Stimulated activated CD8-positive, alpha-beta memory T cell treated with anti-CD3 and anti-CD28 coated beads, Interleukin-7, amount 100 ng/mL, for 1 hour (primary cell): Measurements from ENCODE around the gene SHROOM3.
"Not testable (repeated sequence)": the region's sequence is repeated elsewhere in the genome, so short reads cannot be mapped to it uniquely, and the experiment has no call there.

Experiments used
- DNase-seq, 2 donors: peaks; one replicate each; pipeline ENCODE4 v3.0.0-alpha.2; 2020; ENCODE audit warnings: low read depth in 2 of 2

The SHROOM3 gene

DNA sequence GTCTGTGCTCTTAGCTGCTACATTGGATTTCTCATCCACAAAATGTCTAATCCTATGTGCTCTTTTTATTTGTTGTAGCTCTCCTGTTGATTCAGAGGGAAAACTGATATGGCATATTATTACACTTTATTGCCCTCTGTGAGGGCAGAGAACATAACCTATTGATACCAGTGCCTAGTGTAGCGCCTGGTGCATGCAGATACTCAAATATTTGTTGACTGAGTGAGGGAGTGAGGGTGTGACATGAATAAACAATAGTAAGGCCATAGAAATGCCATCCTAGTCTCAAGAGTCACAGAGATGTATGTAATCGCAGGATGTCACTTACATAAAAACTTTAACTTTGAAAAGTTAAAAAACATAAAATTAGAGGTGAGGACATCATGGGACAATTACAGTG is 159.1 kb downstream of the SHROOM3 start:
- no peak for DNase-seq

DNA sequence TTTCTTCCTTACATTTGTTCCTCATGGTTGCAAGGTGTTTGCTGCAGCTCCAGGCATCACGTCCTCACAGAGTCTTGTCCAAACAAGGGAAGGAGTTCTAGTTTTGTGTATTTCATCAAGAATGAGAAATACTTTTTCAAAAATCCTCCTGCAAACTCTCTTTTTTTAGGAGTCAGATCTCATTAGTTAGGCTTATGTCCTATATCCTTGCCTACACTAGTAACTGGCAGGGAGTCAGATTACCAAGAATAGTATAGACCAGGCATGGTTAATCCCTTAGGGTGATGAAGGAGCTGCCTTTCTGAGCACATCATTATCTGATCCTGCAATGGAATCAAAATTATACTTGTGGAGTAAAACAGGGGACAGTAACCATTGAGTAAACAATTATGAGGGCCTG is 160.4 kb downstream of the SHROOM3 start:
- DNase-seq, result no peak

DNA sequence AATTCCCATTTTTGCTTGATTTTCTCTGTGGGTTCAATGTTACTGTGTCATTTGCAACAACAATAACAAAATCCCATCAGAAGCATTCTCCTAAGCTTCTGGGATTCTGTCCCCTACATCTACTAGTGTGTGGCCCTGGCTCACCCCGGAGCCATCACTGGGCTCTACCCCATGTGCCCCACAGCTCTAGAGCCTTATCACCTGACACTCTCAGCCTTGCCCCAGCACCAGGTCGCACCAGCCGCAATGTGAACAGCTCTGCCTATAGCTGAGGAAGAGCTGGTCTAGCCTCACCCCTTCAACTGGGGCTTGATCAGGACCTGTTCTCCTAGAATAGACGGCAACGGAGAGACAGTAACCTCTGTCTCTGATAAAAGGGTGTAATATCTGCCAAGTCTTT is 161.7 kb downstream of the SHROOM3 start:
- DNase-seq, result no peak

DNA sequence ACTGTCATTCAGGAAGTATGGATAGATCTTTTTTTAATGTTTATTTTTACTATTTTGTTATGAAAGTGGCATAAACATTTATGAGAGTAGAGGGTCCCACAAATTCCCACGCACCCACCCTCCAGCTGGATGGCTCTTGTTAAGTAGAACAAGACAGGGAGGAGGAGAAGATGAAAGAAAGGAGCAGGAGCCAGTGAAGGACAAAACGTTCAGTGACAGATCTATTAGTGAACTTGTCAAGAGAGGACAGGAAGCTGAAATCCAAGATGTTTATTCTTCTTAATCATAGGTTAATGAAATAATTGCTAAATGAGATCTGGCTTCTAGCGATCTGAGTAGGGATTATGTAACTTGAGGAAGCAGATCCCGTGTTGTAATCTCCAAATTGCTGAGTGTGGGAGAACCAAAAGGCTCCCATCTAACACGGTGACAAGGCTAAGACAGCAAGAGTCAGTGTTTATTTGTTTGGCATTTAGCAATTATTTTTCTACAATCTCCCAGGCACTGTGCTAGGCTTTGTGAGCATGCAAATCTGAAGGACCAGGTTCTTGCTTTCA is 162.5 kb downstream of the SHROOM3 start:
- DNase-seq, result no peak

DNA sequence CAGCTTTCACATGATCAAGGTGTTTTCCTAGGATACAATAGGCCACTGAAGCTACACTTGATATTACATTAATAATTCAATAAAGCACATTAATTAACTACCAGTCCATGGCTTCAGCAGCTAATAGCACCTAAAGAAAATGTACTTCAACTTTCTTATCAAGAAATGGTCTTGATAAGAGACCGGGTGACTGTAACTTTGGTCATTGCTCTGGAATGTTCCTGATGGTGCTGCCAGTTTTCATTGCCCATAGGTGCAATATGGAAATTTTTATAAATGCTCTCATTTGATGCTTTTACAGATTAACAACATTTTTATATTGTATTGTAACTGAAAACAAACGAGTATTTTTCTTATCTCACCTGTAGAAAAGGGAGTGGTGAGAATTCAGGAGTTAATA is 165.4 kb downstream of the SHROOM3 start:
- DNase-seq, result no peak

DNA sequence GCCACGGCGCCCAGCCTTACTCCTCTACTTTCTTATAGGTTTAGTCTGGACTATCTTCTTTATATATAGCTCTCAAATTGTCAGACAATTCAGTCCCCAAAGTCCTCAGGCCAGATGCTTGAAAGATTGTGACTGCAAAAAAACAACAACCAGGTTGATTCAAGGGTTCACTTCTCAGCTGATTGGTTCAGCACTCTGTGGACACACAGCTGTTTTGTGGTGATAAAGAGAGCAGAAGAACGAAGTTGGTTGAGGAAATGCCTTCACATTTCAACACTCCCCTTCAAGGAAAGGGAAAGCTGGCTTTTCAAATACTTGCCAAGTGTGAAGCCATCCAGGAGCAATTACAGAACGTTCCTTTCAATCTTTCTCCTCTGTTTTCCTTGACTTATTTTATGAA is 166.8 kb downstream of the SHROOM3 start:
- DNase-seq, result no peak

DNA sequence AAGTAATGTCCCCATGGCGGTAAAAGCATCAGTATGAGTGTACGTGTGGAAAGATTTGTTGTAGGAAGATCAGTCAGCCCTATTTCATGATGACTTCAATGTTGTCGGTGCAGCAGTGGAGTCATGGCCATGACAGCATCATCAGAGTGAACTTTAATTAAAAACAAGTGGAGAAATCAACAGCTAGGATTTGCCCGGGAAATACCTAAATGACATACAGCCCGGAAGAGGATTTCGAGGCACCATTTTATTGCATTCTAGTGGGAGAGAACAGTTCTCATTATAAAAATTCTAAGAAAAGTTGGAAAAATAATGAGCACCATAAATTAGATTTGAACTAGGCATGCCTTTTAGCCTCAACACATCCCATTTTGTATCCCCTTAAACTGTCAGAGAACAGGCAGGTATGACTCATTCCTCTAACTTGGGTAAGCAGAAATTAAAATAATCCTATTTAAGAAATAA is 170.1 kb downstream of the SHROOM3 start:
- DNase-seq, result no peak

DNA sequence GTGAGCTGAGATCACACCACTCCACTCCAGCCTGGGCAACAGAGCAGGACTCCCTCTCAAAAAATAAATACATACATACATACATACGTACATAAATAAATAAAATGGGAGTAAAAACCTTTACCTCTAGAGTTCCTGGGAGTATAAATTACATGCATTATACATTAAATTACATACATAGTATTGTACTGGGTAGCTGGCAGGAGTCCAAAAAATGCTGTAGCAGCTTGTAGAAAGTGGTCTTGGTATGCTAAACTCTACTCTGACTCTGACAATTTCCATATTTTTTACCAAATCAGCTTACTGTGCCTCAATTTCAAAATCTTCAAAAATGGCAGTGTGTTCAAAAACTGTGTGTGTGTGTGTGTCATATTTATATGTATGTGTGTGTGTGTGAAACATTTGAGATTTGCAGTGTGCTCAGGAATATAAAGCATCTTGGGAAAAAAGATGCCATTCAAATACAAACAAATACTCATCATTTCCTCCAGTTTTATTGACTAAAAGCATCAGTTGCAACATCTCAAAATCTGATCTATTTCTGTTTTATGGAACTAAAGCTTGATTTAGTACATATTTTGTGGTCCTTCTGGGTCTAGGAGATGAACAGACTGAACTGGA is 171.7 kb downstream of the SHROOM3 start:
- no peak for DNase-seq

DNA sequence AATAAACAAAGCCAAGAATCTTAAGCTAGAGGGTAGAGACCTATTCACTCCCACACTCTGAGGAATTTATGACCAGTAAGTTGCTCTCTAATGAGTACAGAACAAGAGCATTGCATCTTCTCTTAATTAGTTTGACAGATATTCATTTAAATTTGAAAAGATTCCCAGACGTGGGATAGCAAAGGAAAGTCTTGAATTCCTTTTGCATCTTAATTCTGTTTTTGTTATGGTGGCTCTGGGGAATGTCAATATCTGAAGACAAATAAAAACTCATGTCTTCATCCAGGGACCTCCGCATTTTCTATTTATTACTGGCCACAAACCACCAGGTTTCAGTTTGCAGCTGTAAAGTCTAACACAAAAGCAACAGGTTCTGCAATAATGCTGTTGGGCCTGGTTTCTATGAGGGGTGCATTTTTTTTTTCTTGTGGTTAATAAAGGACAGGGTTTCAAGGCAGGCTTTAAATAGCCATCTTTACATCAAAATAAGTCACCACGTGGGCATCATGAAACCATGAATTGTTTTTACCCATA is 172.3 kb downstream of the SHROOM3 start:
- DNase-seq, result no peak

DNA sequence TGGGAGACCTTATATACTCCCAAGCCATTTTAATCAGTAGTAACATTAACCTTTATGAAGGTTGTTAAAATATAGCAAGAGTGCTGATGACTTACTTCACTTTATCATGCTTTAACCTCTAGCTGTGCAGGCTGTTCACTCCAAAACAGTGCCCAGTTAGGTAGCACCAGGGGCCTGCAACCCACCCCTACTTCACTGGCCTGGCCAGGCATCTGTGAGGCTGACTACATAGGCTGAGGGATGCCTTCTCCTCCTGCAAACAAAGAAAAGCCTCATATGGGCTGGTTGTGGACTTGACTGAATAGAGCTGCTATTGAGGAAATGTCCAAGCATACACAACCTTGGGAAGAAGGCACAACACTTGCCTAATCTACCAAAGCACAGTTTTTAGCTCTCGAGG is 172.8 kb downstream of the SHROOM3 start:
- DNase-seq, result no peak

DNA sequence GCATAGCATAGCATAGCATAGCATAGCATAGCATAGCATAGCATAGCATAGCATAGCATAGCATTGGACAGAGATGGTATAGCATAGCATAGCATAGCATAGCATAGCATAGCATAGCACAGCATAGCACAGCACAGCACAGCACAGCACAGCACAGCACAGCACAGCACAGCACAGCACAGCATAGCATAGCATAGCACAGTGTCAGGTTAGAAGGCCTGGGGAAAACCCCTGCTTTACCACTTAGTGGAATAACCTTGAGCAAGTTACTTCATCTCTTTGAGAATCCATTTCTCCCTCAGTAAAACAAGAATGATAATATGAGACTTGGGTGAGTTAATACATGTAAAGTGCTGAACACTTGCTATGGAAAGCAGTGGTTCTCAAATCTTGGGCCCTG is 173.5 kb downstream of the SHROOM3 start:
- not testable (repeated sequence) for DNase-seq

DNA sequence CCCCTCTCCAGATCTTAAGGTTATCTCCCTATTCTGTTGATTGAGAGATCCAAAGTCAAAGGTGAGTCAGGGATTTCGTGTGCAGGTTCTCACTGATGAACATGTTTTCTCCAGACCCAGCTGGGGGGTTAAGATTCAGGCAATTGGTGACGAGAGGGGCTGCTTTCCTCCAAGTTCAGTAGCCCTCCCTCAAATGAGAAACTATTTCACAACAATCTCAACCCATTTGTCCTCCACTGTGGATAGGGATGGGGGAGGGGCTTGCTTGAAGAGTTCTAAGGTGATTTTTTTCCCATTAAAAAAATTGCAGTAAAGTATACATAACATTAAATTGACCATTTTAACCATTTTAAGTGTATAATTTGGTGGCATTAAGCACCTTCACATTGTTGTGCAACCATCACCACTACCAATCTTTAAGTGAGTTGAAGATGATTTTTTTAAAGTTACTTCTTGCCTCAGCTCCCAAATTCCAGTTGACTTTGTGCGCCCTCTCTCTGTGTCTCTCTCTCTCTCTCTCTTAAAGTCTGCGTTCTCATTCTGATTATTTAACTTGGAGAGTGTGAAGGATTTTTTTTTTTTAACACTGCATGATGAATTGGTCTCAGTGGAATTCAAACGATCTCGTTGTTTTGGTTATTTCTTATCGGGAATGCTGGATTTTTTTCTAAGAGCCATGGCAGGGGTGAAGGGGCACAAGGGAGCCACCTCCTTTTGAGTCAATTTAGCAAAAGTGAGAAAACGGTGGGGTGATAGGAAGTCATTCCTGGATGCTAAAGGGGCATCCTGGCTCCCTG is 175.9 kb downstream of the SHROOM3 start:
- DNase-seq, result no peak

DNA sequence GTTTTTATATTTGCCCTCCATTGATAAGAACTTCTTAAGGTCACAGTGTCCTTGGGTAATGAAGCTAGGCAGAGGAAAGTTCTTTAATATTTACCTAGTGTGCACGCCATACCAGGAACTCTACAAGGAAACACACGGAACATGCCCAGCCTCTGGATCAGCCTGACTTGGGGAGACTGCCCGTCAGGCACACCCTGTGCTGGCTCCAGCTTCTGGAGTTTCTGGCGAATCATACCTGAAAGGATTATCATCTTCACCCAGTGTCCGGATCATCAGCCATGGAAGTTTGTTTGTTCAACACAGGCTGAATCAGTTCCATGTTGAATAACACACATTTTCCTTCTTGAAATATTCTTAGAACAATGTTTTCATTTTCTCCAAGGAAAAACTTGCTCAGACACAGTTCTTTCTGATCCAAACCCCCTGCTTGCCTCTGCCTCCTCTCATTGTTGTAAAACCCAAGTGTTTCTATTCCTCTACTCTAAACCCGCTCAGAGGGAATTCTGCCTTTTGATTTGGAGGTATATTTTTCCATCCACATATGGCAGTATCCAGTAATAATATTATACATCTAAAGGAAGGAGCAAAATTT is 176.7 kb downstream of the SHROOM3 start:
- DNase-seq, result no peak

DNA sequence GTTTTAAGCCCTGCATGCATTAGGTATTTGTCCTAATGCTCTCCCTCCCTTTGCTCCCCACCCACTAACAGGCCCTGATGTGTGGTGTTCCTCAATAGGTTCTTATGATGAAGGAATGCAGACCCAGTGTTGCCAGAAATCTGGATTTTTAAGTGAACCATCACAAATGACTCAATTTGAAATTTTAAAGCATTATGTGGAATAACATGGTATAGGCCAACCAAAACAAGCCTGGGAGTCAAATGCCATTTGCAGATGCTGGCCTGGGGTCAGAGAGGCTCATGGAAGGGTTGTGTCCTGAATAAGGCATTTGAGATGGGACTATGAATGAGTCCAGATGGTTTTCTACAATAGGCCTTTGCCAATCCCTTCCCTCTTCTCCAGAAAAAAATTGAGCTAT is 179.6 kb downstream of the SHROOM3 start:
- DNase-seq, result no peak

DNA sequence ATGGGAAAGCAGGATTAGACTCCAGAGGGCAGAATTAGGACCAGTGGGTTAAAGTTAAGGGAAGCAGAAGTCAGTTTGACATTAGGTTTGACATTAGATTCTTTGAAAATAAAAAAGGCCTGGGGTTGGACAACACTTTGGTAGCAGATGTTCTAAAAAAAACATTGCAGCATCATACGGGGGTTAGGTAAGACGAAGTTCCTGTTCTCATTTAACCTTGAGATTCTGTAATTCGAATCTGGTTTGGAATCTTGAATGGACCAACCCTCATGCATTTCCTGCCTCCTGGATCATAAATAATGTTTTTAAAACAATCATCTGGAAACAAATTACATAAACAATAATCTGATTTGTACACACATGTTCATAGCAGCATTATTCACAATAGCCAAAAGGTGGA is 181.0 kb downstream of the SHROOM3 start:
- DNase-seq, result no peak

DNA sequence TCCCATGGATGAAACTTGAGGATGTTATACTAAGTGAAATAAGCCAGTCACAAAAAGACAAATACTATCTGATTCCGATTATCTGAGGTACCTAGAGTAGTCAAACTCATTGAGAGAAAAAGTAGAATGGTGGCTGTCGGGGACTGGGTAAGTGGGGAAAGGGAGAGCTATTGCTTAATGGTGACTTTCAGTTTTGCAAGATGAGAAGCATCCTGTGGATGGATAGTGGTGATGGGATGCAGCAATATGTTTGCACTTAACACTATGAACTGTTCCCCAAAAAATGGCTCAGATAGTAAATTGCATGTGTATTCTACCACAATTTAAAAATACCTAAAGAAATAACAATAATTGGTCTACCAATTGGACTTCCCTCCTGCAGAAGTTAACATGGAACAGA is 181.5 kb downstream of the SHROOM3 start:
- DNase-seq, result no peak

DNA sequence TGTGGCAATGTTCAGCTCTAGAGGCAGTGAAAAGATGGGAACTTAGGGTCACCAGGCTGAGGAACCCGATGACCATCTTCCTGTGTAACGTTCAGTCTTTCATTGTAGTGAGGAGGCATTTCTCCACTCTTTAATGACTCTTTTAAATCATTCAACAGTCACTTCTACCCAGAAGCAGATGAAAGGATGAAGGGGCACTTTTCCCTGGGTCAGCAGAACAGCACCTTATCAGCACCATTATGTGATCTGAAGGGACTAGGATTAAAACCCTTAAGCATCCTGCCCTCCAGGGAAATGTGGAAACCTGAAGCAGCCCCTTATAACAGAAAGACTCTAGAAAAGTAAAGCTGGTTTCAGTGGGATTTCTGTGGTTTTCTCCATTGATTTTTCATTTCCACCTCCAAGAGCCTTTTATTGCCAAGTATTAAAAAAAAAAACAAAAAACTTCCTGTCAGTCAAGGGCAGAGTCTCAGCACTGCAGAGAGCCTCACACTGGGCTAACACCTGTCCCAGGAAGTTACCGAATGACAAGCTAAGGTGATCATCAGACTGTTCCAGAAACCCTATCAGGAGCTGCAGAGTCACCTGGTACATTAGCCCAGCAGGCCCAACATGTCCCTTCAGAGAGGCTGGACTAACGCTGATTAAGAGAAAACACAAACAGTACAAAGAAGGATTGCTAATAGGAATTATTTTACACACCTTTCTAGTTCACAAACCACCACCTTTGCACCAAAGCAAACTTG is 185.9 kb downstream of the SHROOM3 start:
- no peak for DNase-seq

DNA sequence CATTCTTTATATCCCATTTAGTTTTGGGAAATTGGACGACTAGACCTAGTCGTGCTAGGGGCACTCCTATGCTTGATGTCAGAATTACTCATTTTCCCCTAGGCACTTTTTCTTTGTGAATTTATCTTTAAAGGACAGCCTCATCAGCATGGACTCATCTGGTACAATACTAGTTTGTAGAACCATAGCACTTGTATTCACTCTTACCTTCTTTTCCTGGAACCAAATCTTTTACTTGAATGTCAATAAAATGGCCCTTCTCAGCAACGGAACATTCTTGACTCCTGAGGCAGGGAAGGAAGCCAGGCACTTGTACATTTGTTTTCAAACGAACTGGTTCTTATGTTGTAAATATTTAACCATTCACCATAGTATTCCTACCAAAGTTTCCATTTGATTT is 187.1 kb downstream of the SHROOM3 start:
- DNase-seq, result no peak

DNA sequence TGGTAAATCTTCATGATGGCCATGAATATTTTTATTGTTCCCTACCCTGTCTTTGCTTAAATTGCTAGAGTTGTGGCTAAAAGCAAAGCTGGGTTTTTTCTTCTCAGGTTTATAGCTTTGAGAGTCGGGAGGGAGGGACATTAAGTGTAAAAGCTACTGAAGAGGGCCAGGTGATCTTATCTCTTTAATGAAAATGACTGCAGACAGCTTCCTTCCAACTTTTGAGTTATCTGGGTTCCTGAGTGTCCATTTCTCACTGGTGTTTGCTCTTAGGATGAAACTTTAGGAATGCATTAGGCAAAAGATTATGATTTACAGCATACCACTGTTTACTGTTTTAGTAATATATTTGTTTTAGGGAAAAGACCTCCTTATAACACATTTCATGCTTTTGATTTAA is 187.7 kb downstream of the SHROOM3 start:
- DNase-seq, result no peak

DNA sequence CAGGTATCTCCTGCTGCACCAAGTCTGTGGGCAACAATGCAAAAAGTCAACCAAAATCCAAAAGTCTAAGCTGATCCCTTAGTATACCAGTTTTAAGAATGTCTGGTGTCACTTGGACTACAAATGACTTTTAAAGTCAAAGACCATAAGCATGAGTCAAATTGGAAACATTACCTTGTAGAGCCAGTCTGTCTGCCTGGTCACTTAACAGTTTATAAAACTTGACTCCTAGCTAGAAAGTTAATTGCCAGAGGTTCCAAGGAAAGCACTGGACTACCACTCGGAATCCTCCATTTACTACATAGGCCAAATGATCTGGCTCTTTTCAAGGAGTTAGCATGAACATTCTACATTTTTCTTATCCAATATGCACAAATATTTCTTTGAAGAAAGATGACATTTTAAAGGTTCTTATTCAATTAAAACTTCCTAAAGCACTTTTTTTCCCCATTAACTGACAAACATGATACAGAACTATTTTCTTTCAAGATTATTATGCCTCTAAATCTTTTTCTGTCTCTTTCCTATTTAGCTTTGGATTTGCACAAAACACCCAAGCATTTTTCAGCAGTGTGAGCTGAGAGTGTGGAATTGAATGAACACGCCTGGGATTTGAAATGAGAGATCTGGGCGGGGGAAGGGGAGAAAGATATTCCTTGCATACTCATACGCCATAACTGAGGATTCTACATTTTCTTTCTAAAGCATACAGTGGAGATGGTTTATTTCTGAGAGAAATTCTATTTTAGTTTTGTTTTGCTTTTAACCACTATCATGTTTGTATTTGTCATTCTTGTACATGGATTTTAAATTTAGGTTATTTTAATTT is 188.4 kb downstream of the SHROOM3 start:
- no peak for DNase-seq

DNA sequence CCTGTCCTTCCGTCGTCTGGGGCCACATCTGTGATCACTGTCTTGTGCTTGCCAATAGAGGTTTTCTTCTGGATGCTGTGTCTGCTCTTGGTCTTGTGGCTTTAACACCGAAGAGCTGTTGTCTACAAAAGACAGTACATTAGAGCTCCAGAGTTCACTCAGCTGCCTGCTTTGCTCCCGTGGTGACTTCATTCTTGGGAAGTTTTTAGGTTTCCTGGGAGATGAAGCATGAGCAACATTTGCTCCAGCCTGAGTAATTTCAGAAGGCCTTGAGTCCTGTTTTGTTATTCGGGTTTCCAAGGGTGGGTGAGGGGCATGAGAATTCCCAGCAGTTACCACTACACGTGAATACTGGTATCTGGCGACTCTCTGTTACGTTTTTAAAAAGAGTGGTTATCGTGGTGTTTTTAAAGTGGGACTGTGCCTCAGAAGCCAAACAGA is 189.2 kb downstream of the SHROOM3 start:
- no peak for DNase-seq
